ENCODE results near the gene UBASH3B.

- TF ChIP-seq FOXM1 (IDR thresholded peaks at IDR 0.05; ENCODE audit: borderline replicate concordance, low read depth) (no peak), REST (IDR thresholded peaks at IDR 0.05; ENCODE audit: low read depth) (no peak), EP300 (IDR thresholded peaks at IDR 0.05; ENCODE audit: borderline replicate concordance) (no peak), MAX (IDR thresholded peaks at IDR 0.05) (no peak), YY1 (IDR thresholded peaks at IDR 0.05; ENCODE audit: low read depth) (no peak), TCF12 (IDR thresholded peaks at IDR 0.05; ENCODE audit: low read depth) (no peak), TAF1 (IDR thresholded peaks at IDR 0.05; ENCODE audit: low read depth) (no peak), CREB1 (IDR thresholded peaks at IDR 0.05; ENCODE audit: low read depth) (no peak), CEBPB (IDR thresholded peaks at IDR 0.05) (no peak), ZBTB7A (IDR thresholded peaks at IDR 0.05; ENCODE audit: low read depth) (no peak), TEAD4 (IDR thresholded peaks at IDR 0.05) (no peak), RAD21 (IDR thresholded peaks at IDR 0.05; ENCODE audit: low read depth) (no peak), EGR1 (IDR thresholded peaks at IDR 0.05) (no peak), USF1 (IDR thresholded peaks at IDR 0.05) (no peak)
Observed at GRCh38 chr11:122754028-122754427, 98.5 kb downstream of the UBASH3B start.
